Panc1 (cell line): ENCODE measurements around the gene DLGAP4. TPM values are rescaled to one million over a fixed set of nuclear protein-coding genes. Genes with fewer than 3 reads are reported as not detected.

ENCODE experiments used
- ATAC-seq: fragments of 200-7000 bp; cut with Tn5 transposase; 2 replicates; pipeline ENCODE4 v1.9.1; 2020; ENCODE audit warnings: mild to moderate bottlenecking, moderate library complexity
- BruUV-seq: library from RNA; stranded (reverse); fragments of 400-500 nt; replicated peaks from 2 replicates; lab custom pipeline; 2021; lab: Mats Ljungman, UMichigan
- CTCF ChIA-PET: fragments of 300-600 bp; sonication (Branson Sonifier 250); formaldehyde crosslinking; loops from one replicate; lab custom pipeline; 2022; ENCODE audit warnings: antibody characterized with exemption; lab: Charles Lee
- POLR2A ChIA-PET: fragments of 300-600 bp; sonication (Branson Sonifier 250); formaldehyde crosslinking; loops from one replicate; lab custom pipeline; 2022; ENCODE audit warnings: antibody characterized with exemption; lab: Charles Lee
- DNase-seq: peaks from one replicate; pipeline ENCODE4 v3.0.0-alpha.2; 2010; ENCODE audit warnings: low read depth, low spot score
- H3K27ac ChIP-seq: 2 replicates; pipeline ENCODE4 v1.5.1; 2011; ENCODE audit warnings: mild to moderate bottlenecking, low read length, inconsistent platforms
- H3K27me3 ChIP-seq: fragments of 200-500 bp; sonication (Bioruptor generic); 2 replicates; pipeline ENCODE4 v1.6.0; 2014; ENCODE audit warnings: low read length, inconsistent platforms; ENCODE audit not compliant: control insufficient read depth, insufficient read depth
- H3K36me3 ChIP-seq: fragments of 200-500 bp; sonication (Bioruptor generic); 2 replicates; pipeline ENCODE4 v1.5.1; 2014; ENCODE audit warnings: inconsistent platforms, mild to moderate bottlenecking, low read length, moderate library complexity; ENCODE audit not compliant: control insufficient read depth, insufficient read depth
- H3K4me1 ChIP-seq: 2 replicates; pipeline ENCODE4 v1.5.1; 2011; ENCODE audit warnings: inconsistent platforms, mild to moderate bottlenecking, low read length, moderate library complexity; ENCODE audit not compliant: control insufficient read depth, insufficient read depth
- H3K4me3 ChIP-seq, 2 experiments: 2 replicates each; pipeline ENCODE4 v1.5.1; 2011 to 2012; ENCODE audit warnings: low read depth in 2 of 2, low read length in 2 of 2, mild to moderate bottlenecking in 2 of 2, inconsistent platforms in 1 of 2, moderate library complexity in 1 of 2
- H3K9me3 ChIP-seq: fragments of 200-500 bp; sonication (Bioruptor generic); 2 replicates; pipeline ENCODE4 v1.5.1; 2014; ENCODE audit warnings: low read depth, mild to moderate bottlenecking, inconsistent platforms, low read length, moderate library complexity; ENCODE audit not compliant: control insufficient read depth, insufficient read depth
- CTCF ChIP-seq: fragments of 450-650 bp; IDR thresholded peaks from 2 replicates; pipeline ENCODE4 v1.5.1; 2017; ENCODE audit warnings: mild to moderate bottlenecking
- POLR2AphosphoS5 ChIP-seq: IDR thresholded peaks from 2 replicates; pipeline ENCODE4 v1.6.1; 2012; ENCODE audit warnings: mild to moderate bottlenecking, low read depth, low read length, moderate library complexity
- REST ChIP-seq, 2 experiments: IDR thresholded peaks; 2 replicates each; pipeline ENCODE4 v1.6.1; 2011 to 2012; ENCODE audit warnings: low read depth in 2 of 2, control low read depth in 1 of 2, low read length in 1 of 2, mild to moderate bottlenecking in 1 of 2, moderate library complexity in 1 of 2; ENCODE audit not compliant: insufficient read depth in 1 of 2
- SIN3A ChIP-seq: IDR thresholded peaks from 2 replicates; pipeline ENCODE4 v1.6.1; 2012; ENCODE audit warnings: low read depth, mild to moderate bottlenecking, low read length, moderate library complexity, borderline replicate concordance; ENCODE audit not compliant: insufficient read depth
- TCF7L2 ChIP-seq: IDR thresholded peaks from 2 replicates; pipeline ENCODE4 v1.6.1; 2011; ENCODE audit warnings: mild to moderate bottlenecking, low read depth, low read length, inconsistent platforms
- in situ Hi-C: cut with HindIII; loops from 2 replicates; pipeline ENCODE4 v1.10.0; 2016; ENCODE audit warnings: low sequenced_read_pairs, low pct_unique_long_range_greater_than_20kb
- intact Hi-C: fragments of 100-400 bp; cut with micrococcal nuclease; formaldehyde crosslinking; loops from one replicate; pipeline ENCODE4 v1.10.0; 2022; ENCODE audit not compliant: unreplicated experiment
- total RNA-seq: library from RNA; stranded (reverse); gene quantifications from one replicate; pipeline ENCODE4 v1.2.1, GENCODE V29; 2021; ENCODE audit not compliant: unreplicated experiment

The DLGAP4 gene
- total RNA-seq, 1 experiment from 2014 or later: 52.5 TPM

GRCh38 chr20:36574366-36575135, 268.4 kb downstream of the DLGAP4 start:
- ChIA-PET CTCF (no interaction called here), POLR2A (no interaction called here)
- Histone ChIP-seq H3K4me1 (peaks cover 20% of the 10 kb centered on the region), H3K27ac (peak overlapping the region; percentile 71), H3K4me3 (peak overlapping the region; percentile 61 to 65), H3K27me3 (no peaks in the 10 kb centered on the region), H3K9me3 (no peaks in the 10 kb centered on the region), H3K36me3 (no peaks in the 10 kb centered on the region)
- DNase-seq (no peak), ATAC-seq (peak; percentile 57)
- in situ Hi-C loops (no loop called here), intact Hi-C loops (no loop called here)
- TF ChIP-seq POLR2AphosphoS5 (no peak), TCF7L2 (no peak), SIN3A (no peak), CTCF (no peak), REST (IDR thresholded peaks at IDR 0.05; ENCODE audit: insufficient read depth in 1 of 2, low read depth in 2 of 2, low read length in 1 of 2) (no peak)
- BruUV-seq: no TSS peak

GRCh38 chr20:36576081-36576445, 269.9 kb downstream of the DLGAP4 start:
- in situ Hi-C loops (no loop called here), intact Hi-C loops (no loop called here)
- Histone ChIP-seq H3K4me1 (peaks cover 20% of the 10 kb centered on the region), H3K27ac (no peak overlapping the region), H3K9me3 (no peaks in the 10 kb centered on the region), H3K27me3 (no peaks in the 10 kb centered on the region), H3K4me3 (no peak overlapping the region), H3K36me3 (no peaks in the 10 kb centered on the region)
- no peak for ATAC-seq
- CTCF ChIA-PET: no interaction called here
- no peak for TF ChIP-seq TCF7L2
- BruUV-seq: no TSS peak
- POLR2A ChIA-PET: interaction anchor here (0.6 to 0.8 kb wide), 3 partner anchors 13 to 96 kb away, joined by 3 to 5 read pairs (median 4); no protein-coding TSS in a partner anchor
- no peak for DNase-seq

Other genes with a start within 250 kb of the DLGAP4 start
- 8.6 TPM for gene EPB41L1, start 151.6 kb upstream of the DLGAP4 start, total RNA-seq
- gene AAR2, start 69.9 kb upstream of the DLGAP4 start, total RNA-seq: 26.1 TPM
- gene MYL9, start 235.2 kb downstream of the DLGAP4 start, total RNA-seq: 107 TPM